ENCODE data around the gene PVALEF. TPM values are rescaled to one million over a fixed set of nuclear protein-coding genes. Genes with fewer than 3 reads are reported as not detected.

The PVALEF gene
- total RNA-seq, 4 donors from 2014 or later = not detected

- H3K4me3 ChIP-seq = peak overlapping the region in 1 of 2 donors; percentile 39
- ATAC-seq = no peak
- H3K27ac ChIP-seq = peak overlapping the region in 1 of 4 donors; percentile 80
- WGBS, 2 donors (ENCODE audit: low coverage in 1 of 2) = 44 to 80% methylated on average over 1 to 12 of the region's 24 CpGs
- peaks cover 0 to 24% (median 3%) of the 10 kb centered on the region in 3 donors for H3K4me1 ChIP-seq
- no peaks in the 10 kb centered on the region for H3K9me3 ChIP-seq
- peaks cover 0 to 44% of the 10 kb centered on the region in 2 donors for H3K36me3 ChIP-seq
- H3K27me3 ChIP-seq = peaks cover 13% of the 10 kb centered on the region
- TF ChIP-seq CTCF (IDR thresholded peaks at IDR 0.05) (no peak), EP300 (IDR thresholded peaks at IDR 0.05) (no peak), POLR2AphosphoS5 (IDR thresholded peaks at IDR 0.05) (no peak), POLR2A (IDR thresholded peaks at IDR 0.05) (no peak)
These were observed 46.7 kb upstream of the PVALEF start for GRCh38 chr17:81118308-81119221.

GRCh38 chr17:81119223-81120148 lies 45.8 kb upstream of the PVALEF start:
- Histone ChIP-seq H3K4me1 (peaks cover 0 to 24% (median 3%) of the 10 kb centered on the region in 3 donors), H3K27ac (peak overlapping the region in 3 of 4 donors; percentile 60 to 80 (median 60)), H3K4me3 (peak overlapping the region; percentile 2 to 39), H3K27me3 (peaks cover 13% of the 10 kb centered on the region), H3K9me3 (no peaks in the 10 kb centered on the region), H3K36me3 (peaks cover 0 to 42% of the 10 kb centered on the region in 2 donors)
- TF ChIP-seq POLR2AphosphoS5 (IDR thresholded peaks at IDR 0.05) (no peak), CTCF (IDR thresholded peaks at IDR 0.05) (no peak), POLR2A (IDR thresholded peaks at IDR 0.05) (no peak), EP300 (IDR thresholded peaks at IDR 0.05) (no peak)
- 5% methylated on average over 4 of the region's 89 CpGs; no CpG with 5 or more reads in 1 of the 2 donors for WGBS, 2 donors (ENCODE audit: low coverage in 1 of 2)
- ATAC-seq = peak; percentile 64

- Histone ChIP-seq H3K4me1 (peaks cover 0 to 24% (median 3%) of the 10 kb centered on the region in 3 donors), H3K4me3 (peak overlapping the region in 1 of 2 donors; percentile 39), H3K27ac (peak overlapping the region in 3 of 4 donors; percentile 60 to 80 (median 60)), H3K9me3 (no peaks in the 10 kb centered on the region), H3K27me3 (peaks cover 13% of the 10 kb centered on the region), H3K36me3 (peaks cover 0 to 36% of the 10 kb centered on the region in 2 donors)
- whole genome bisulfite sequencing, 2 donors (ENCODE audit: low coverage in 1 of 2) = no CpG with 5 or more reads among the region's 33 CpGs
- no peak for ATAC-seq
- TF ChIP-seq EP300 (IDR thresholded peaks at IDR 0.05) (no peak), CTCF (IDR thresholded peaks at IDR 0.05) (no peak), POLR2A (IDR thresholded peaks at IDR 0.05) (no peak), POLR2AphosphoS5 (IDR thresholded peaks at IDR 0.05) (no peak)
These were observed 45.2 kb upstream of the PVALEF start for GRCh38 chr17:81120149-81120484.

GRCh38 chr17:81120695-81121621 lies 44.3 kb upstream of the PVALEF start:
- no CpG with 5 or more reads among the region's 45 CpGs for WGBS, 2 donors (ENCODE audit: low coverage in 1 of 2)
- no peaks in the 10 kb centered on the region for H3K9me3 ChIP-seq
- H3K4me1 ChIP-seq = peaks cover 0 to 24% (median 3%) of the 10 kb centered on the region in 3 donors
- TF ChIP-seq CTCF (IDR thresholded peaks at IDR 0.05) (no peak), POLR2AphosphoS5 (IDR thresholded peaks at IDR 0.05) (no peak), EP300 (IDR thresholded peaks at IDR 0.05) (no peak), POLR2A (IDR thresholded peaks at IDR 0.05) (no peak)
- H3K27me3 ChIP-seq = peaks cover 13% of the 10 kb centered on the region
- H3K4me3 ChIP-seq = no peak overlapping the region
- no peak for ATAC-seq
- peak overlapping the region in 1 of 4 donors; percentile 80 for H3K27ac ChIP-seq
- peaks cover 0 to 27% of the 10 kb centered on the region in 2 donors for H3K36me3 ChIP-seq

All from gastroesophageal sphincter (tissue), 4 donors.